ENCODE data around the gene MAP3K2.

DNA sequence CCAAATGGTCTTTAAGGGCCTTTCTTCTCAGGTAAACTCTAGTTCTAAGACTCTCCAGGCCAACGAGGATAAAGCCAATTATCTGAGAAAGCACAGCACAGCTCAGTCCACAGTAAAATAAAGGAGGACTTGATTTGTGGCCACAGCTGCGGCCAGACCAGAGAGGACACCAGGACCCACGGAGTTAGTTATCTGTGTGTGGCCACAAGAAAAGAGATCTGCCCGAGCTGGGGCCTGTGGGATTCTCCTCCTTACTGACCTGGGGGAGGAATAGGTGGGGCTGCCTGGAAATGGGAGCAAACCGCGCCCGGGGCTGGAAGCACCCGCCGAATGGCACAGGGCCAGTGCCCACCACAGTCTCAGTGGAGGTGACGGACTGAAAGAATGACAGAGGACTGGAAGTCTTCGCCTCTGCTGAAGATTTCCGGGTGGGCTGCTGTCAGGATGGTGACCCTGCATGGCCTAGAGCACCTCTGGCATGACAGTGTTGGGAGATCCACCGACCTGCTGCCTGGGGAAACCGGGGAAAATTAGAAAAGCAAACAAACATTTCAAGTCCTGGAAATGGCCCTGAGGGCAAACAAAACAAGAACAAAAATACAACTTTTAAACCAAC, 43.7 kb upstream of the MAP3K2 start:
- TF ChIP-seq, protein P1, sequence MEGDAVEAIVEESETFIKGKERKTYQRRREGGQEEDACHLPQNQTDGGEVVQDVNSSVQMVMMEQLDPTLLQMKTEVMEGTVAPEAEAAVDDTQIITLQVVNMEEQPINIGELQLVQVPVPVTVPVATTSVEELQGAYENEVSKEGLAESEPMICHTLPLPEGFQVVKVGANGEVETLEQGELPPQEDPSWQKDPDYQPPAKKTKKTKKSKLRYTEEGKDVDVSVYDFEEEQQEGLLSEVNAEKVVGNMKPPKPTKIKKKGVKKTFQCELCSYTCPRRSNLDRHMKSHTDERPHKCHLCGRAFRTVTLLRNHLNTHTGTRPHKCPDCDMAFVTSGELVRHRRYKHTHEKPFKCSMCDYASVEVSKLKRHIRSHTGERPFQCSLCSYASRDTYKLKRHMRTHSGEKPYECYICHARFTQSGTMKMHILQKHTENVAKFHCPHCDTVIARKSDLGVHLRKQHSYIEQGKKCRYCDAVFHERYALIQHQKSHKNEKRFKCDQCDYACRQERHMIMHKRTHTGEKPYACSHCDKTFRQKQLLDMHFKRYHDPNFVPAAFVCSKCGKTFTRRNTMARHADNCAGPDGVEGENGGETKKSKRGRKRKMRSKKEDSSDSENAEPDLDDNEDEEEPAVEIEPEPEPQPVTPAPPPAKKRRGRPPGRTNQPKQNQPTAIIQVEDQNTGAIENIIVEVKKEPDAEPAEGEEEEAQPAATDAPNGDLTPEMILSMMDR (IDR thresholded peaks at IDR 0.05): no peak
- TF ChIP-seq POLR2A (IDR thresholded peaks at IDR 0.05): no peak
